IPS-NIHi11 (cell line): ENCODE measurements around the gene FBRS.
"Not testable (repeated sequence)": the region's sequence is repeated elsewhere in the genome, so short reads cannot be mapped to it uniquely, and the experiment has no call there.

Experiments used
- DNase-seq: peaks from one replicate; pipeline ENCODE4 v3.0.0; 2012; ENCODE audit warnings: mixed read lengths, low spot score

FBRS gene

GRCh38 chr16:30657866-30658730 is at the start of gene FBRS:
TSS of gene FBRS (plus strand) at chr16:30658431. CDS start at chr16:30659519, 1,088 bp downstream.
- peak; percentile 92 for DNase-seq

- peak; percentile 71 for DNase-seq
Observed at GRCh38 chr16:30609002-30609925, 49.0 kb upstream of the FBRS start.

- peak; percentile 98 for DNase-seq
Observed at GRCh38 chr16:30609926-30610839, 48.0 kb upstream of the FBRS start, which contains the start of gene ZNF689. TSS of gene ZNF689 (minus strand) at chr16:30610389. CDS start at chr16:30610041, 348 bp downstream.

- peak; percentile 83 for DNase-seq
Observed at GRCh38 chr16:30615358-30616091, 42.7 kb upstream of the FBRS start.

- DNase-seq = no peak
Observed at GRCh38 chr16:30619202-30619601, 39.0 kb upstream of the FBRS start.

- no peak for DNase-seq
Observed at GRCh38 chr16:30619638-30620037, 38.6 kb upstream of the FBRS start.

- no peak for DNase-seq
Observed at GRCh38 chr16:30620169-30620568, 38.1 kb upstream of the FBRS start.

- no peak for DNase-seq
Observed at GRCh38 chr16:30621765-30622164, 36.5 kb upstream of the FBRS start.

GRCh38 chr16:30622455-30623032 is 35.7 kb upstream of the FBRS start:
- no peak for DNase-seq

- no peak for DNase-seq
Observed at GRCh38 chr16:30623536-30624283, 34.5 kb upstream of the FBRS start.

GRCh38 chr16:30626236-30626635 is 32.0 kb upstream of the FBRS start:
- no peak for DNase-seq

- peak; percentile 79 for DNase-seq
Observed at GRCh38 chr16:30628628-30629540, 29.3 kb upstream of the FBRS start.

GRCh38 chr16:30632454-30632853 is 25.8 kb upstream of the FBRS start:
- DNase-seq = not testable (repeated sequence)

GRCh38 chr16:30633526-30633925 is 24.7 kb upstream of the FBRS start:
- no peak for DNase-seq

GRCh38 chr16:30636599-30636998 is 21.6 kb upstream of the FBRS start:
- no peak for DNase-seq

- DNase-seq = not testable (repeated sequence)
Observed at GRCh38 chr16:30637139-30637538, 21.1 kb upstream of the FBRS start.

GRCh38 chr16:30637944-30638343 is 20.3 kb upstream of the FBRS start:
- peak; percentile 14 for DNase-seq

GRCh38 chr16:30641378-30641982 is 16.8 kb upstream of the FBRS start:
- DNase-seq = no peak
